HG02884 (cell line): ENCODE data around the gene MCC.
A peak's percentile ranks its signal among the peaks of the same experiment; 100 is the strongest.

ENCODE experiments used
- ATAC-seq: cut with Tn5 transposase; IDR thresholded peaks from one replicate; pipeline ENCODE4 v1.9.1; 2021; ENCODE audit warnings: mild to moderate bottlenecking, moderate library complexity; ENCODE audit not compliant: unreplicated experiment

Gene MCC

GRCh38 chr5:113227798-113228197 is 260.5 kb downstream of the MCC start:
- ATAC-seq = no peak

- no peak for ATAC-seq
Measured at GRCh38 chr5:113226116-113226736, 262.0 kb downstream of the MCC start.

- ATAC-seq = no peak
Measured at GRCh38 chr5:113225259-113225658, 263.0 kb downstream of the MCC start.

- no peak for ATAC-seq
Measured at GRCh38 chr5:113224605-113225065, 263.6 kb downstream of the MCC start.

GRCh38 chr5:113223831-113224604 is 264.2 kb downstream of the MCC start:
- no peak for ATAC-seq

GRCh38 chr5:113223315-113223714 is 264.9 kb downstream of the MCC start:
- ATAC-seq = no peak

GRCh38 chr5:113221294-113222176 is 266.7 kb downstream of the MCC start:
- ATAC-seq = no peak

GRCh38 chr5:113219695-113220094 is 268.6 kb downstream of the MCC start:
- no peak for ATAC-seq

GRCh38 chr5:113218906-113219517 is 269.2 kb downstream of the MCC start:
- ATAC-seq = no peak

GRCh38 chr5:113218200-113218599 is 270.1 kb downstream of the MCC start:
- no peak for ATAC-seq

GRCh38 chr5:113217619-113218184 is 270.6 kb downstream of the MCC start:
- no peak for ATAC-seq

GRCh38 chr5:113216545-113216944 is 271.7 kb downstream of the MCC start:
- ATAC-seq = no peak

- ATAC-seq = no peak
Measured at GRCh38 chr5:113215401-113216060, 272.7 kb downstream of the MCC start.

- no peak for ATAC-seq
Measured at GRCh38 chr5:113214606-113215323, 273.5 kb downstream of the MCC start.

- peak; percentile 59 for ATAC-seq
Measured at GRCh38 chr5:113213551-113214425, 274.5 kb downstream of the MCC start.

GRCh38 chr5:113212244-113212920 is 275.9 kb downstream of the MCC start:
- no peak for ATAC-seq

GRCh38 chr5:113209498-113209897 is 278.8 kb downstream of the MCC start:
- no peak for ATAC-seq

GRCh38 chr5:113205807-113206206 is 282.4 kb downstream of the MCC start:
- no peak for ATAC-seq
